Esophagus squamous epithelium (tissue), 5 donors: ENCODE results near the gene ITSN1. TPM values are rescaled to one million over a fixed set of nuclear protein-coding genes. Genes with fewer than 3 reads are reported as not detected.

ENCODE experiments used
- DNase-seq: peaks from one replicate; lab custom pipeline; 2025; lab: John Stamatoyannopoulos, UW
- H3K27ac ChIP-seq, 4 donors: fragments of 200-600 bp; sonication (generic); one replicate each; pipeline ENCODE4 v1.5.1; 2016 to 2019; ENCODE audit warnings: mild to moderate bottlenecking in 1 of 4
- H3K27me3 ChIP-seq, 4 donors: fragments of 200-600 bp; sonication (generic); 1 replicate in 3 of 4; 2 replicates in 1 of 4; pipeline versions ENCODE4 v1.5.1 to v1.6.0; 2017 to 2021; ENCODE audit warnings: antibody characterized with exemption in 1 of 4
- H3K36me3 ChIP-seq, 3 donors: fragments of 200-600 bp; sonication (generic); one replicate each; pipeline ENCODE4 v1.5.1; 2016 to 2019
- H3K4me1 ChIP-seq, 3 donors: fragments of 200-600 bp; sonication (generic); one replicate each; pipeline ENCODE4 v1.5.1; 2017 to 2019
- H3K4me3 ChIP-seq, 4 donors: fragments of 200-600 bp; sonication (generic); 1 replicate in 3 of 4; 2 replicates in 1 of 4; pipeline ENCODE4 v1.5.1; 2016 to 2019; ENCODE audit warnings: mild to moderate bottlenecking in 2 of 4, moderate library complexity in 1 of 4
- H3K9me3 ChIP-seq, 3 donors: fragments of 200-600 bp; sonication (generic); one replicate each; pipeline ENCODE4 v1.5.1; 2016 to 2019
- POLR2A ChIP-seq, 4 donors: fragments of 450-650 bp; IDR thresholded peaks; one replicate each; pipeline ENCODE4 v1.6.1; 2017; ENCODE audit warnings: antibody characterized with exemption in 4 of 4, mild to moderate bottlenecking in 4 of 4, moderate library complexity in 3 of 4
- WGBS, 2 donors: methylation state at CpG; one replicate each; pipeline ENCODE4 v1.1.5; 2018; 5-methylcytosine and 5-hydroxymethylcytosine counted together
- intact Hi-C: fragments of 100-400 bp; cut with DNase I; formaldehyde crosslinking; loops from one replicate; pipeline ENCODE4 v1.15.0; 2022
- total RNA-seq, 4 donors: library from RNA; depleted of rRNA; stranded (reverse); fragments of >200 nt; gene quantifications; one replicate each; pipeline ENCODE4 v1.1.0, GENCODE V29; 2016
- TF ChIP-seq, protein P1 (sequence below), 6 experiments: fragments of 450-650 bp in 4 of 6; fragments of 200-600 bp in 2 of 6; sonication (generic) in 2 of 6; IDR thresholded peaks; one replicate each; pipeline ENCODE4 v1.5.1; 2016 to 2019; ENCODE audit warnings: antibody characterized with exemption in 6 of 6, mild to moderate bottlenecking in 4 of 6, moderate library complexity in 4 of 6
- donor health status: DM: yes; HTN: yes; CAD: no.

The ITSN1 gene
- total RNA-seq, 4 donors from 2014 or later: 9.5 to 27.1 (median 11.6) TPM

- intact Hi-C loops: no loop called here
- WGBS, 2 donors: 90 to 91% methylated on average over 3 of the region's 3 CpGs
- no peak for DNase-seq
- TF ChIP-seq, protein P1, sequence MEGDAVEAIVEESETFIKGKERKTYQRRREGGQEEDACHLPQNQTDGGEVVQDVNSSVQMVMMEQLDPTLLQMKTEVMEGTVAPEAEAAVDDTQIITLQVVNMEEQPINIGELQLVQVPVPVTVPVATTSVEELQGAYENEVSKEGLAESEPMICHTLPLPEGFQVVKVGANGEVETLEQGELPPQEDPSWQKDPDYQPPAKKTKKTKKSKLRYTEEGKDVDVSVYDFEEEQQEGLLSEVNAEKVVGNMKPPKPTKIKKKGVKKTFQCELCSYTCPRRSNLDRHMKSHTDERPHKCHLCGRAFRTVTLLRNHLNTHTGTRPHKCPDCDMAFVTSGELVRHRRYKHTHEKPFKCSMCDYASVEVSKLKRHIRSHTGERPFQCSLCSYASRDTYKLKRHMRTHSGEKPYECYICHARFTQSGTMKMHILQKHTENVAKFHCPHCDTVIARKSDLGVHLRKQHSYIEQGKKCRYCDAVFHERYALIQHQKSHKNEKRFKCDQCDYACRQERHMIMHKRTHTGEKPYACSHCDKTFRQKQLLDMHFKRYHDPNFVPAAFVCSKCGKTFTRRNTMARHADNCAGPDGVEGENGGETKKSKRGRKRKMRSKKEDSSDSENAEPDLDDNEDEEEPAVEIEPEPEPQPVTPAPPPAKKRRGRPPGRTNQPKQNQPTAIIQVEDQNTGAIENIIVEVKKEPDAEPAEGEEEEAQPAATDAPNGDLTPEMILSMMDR (IDR thresholded peaks at IDR 0.05): no peak
- no peak for TF ChIP-seq POLR2A (IDR thresholded peaks at IDR 0.05)
- no peaks in the 10 kb centered on the region for H3K36me3 ChIP-seq
- H3K4me1 ChIP-seq: peaks cover 0 to 20% (median 0%) of the 10 kb centered on the region in 3 donors
- no peak overlapping the region for H3K27ac ChIP-seq
- H3K27me3 ChIP-seq: no peaks in the 10 kb centered on the region
- no peaks in the 10 kb centered on the region for H3K9me3 ChIP-seq
- H3K4me3 ChIP-seq: no peak overlapping the region
These were observed 58.2 kb downstream of the ITSN1 start for GRCh38 chr21:33700491-33700890.

- intact Hi-C loops: no loop called here
These were observed 61.7 kb downstream of the ITSN1 start for GRCh38 chr21:33703750-33704606.

GRCh38 chr21:33707846-33708245, 65.5 kb downstream of the ITSN1 start:
- TF ChIP-seq, protein P1 (IDR thresholded peaks at IDR 0.05): no peak
- TF ChIP-seq POLR2A (IDR thresholded peaks at IDR 0.05): no peak
- intact Hi-C loops: no loop called here
- DNase-seq: no peak

More at GRCh38 chr21:33703750-33704606, 61.7 kb downstream of the ITSN1 start:
- no peaks in the 10 kb centered on the region for H3K27me3 ChIP-seq
- peaks cover 0 to 7% (median 0%) of the 10 kb centered on the region in 3 donors for H3K36me3 ChIP-seq
- 64 to 75% methylated on average over 10 of the region's 10 CpGs for WGBS, 2 donors
- TF ChIP-seq, protein P1 (IDR thresholded peaks at IDR 0.05): no peak
- no peak for TF ChIP-seq POLR2A (IDR thresholded peaks at IDR 0.05)
- no peak for DNase-seq
- H3K27ac ChIP-seq: peak overlapping the region in 2 of 4 donors; percentile 14 to 45
- H3K4me3 ChIP-seq: peak overlapping the region in 2 of 4 donors; percentile 4 to 19
- H3K4me1 ChIP-seq: peaks cover 0 to 12% (median 0%) of the 10 kb centered on the region in 3 donors
- H3K9me3 ChIP-seq: peaks cover 0 to 6% (median 6%) of the 10 kb centered on the region in 3 donors

DNA sequence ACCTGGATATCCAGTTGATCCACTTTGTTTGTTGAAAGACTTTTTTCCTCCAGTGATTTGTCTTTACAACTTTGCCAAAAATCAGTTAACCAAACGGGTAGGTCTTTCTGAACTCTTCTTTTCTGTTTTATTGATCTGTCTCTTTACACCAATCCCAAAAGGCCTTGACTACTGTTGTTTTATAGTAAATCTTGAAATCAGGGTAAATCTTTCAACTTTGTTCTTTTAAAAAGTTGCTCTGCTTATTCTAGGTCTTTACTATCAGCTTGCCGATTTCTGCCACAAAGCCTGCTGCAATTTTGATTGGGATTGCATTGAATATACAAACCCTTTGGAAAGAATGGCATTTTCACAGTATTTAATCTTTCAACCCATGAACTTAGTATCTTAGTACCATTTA, 66.6 kb downstream of the ITSN1 start:
- Histone ChIP-seq H3K4me3 (no peak overlapping the region), H3K4me1 (peaks cover 0 to 8% (median 0%) of the 10 kb centered on the region in 3 donors), H3K27ac (no peak overlapping the region), H3K27me3 (no peaks in the 10 kb centered on the region), H3K9me3 (peaks cover 0 to 12% (median 6%) of the 10 kb centered on the region in 3 donors), H3K36me3 (peaks cover 0 to 11% (median 0%) of the 10 kb centered on the region in 3 donors)
- intact Hi-C loops: no loop called here
- TF ChIP-seq POLR2A (IDR thresholded peaks at IDR 0.05): no peak
- TF ChIP-seq, protein P1 (IDR thresholded peaks at IDR 0.05): no peak
- DNase-seq: no peak
- 80 to 90% methylated on average over 2 of the region's 2 CpGs for WGBS, 2 donors

More at GRCh38 chr21:33707846-33708245, 65.5 kb downstream of the ITSN1 start:
- Histone ChIP-seq H3K9me3 (peaks cover 0 to 12% (median 6%) of the 10 kb centered on the region in 3 donors), H3K4me1 (peaks cover 0 to 12% (median 0%) of the 10 kb centered on the region in 3 donors), H3K27ac (no peak overlapping the region), H3K36me3 (peaks cover 0 to 11% (median 0%) of the 10 kb centered on the region in 3 donors), H3K4me3 (no peak overlapping the region), H3K27me3 (no peaks in the 10 kb centered on the region)
